GM04503 (cell line): ENCODE data around the gene ATP8B4.
A peak's percentile ranks its signal among the peaks of the same experiment; 100 is the strongest.
"Not testable (repeated sequence)": the region's sequence is repeated elsewhere in the genome, so short reads cannot be mapped to it uniquely, and the experiment has no call there.

Experiments
- DNase-seq: peaks from one replicate; pipeline ENCODE4 v3.0.0-alpha.2; 2012; ENCODE audit warnings: low read depth

Gene ATP8B4

DNA sequence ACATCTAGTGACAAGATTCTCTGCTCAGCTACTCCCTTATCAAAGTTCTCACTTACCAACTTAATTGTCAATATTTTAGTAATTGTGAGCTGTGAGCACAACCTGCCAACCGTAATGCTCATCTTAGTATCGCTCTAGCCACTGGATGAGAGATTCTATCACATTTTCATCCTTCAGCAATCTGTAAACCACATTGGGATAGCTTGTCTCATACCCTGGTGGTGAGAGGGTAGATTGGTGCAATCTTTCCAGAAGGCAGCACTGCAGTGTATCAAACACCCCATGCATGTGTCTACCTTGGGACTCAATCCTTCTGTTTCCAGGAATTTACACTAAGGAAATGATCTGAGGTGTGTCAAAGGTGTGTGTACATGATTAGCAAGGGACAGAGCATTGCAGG lies 18.9 kb upstream of the ATP8B4 start:
- DNase-seq: no peak

DNA sequence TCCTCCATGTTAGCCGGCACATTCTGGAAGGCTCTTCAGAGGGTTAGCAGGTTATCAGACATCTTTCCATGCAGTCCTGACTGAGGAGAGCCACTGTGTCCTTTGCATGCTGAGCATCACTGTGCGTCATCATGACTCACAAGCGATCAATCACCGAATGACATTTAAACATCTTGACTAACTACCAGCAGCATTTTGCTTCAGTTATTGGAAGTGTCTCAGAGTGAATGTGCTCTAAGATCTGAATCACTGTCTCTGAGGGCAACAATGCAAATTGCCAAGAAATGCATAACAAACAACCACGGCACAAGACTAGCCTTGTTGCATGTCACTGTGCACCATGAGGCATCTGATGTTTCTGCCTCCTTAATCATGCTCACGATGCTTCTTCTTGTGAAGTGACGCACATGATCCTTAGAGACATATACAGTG lies 18.3 kb upstream of the ATP8B4 start:
- DNase-seq: peak; percentile 100

DNA sequence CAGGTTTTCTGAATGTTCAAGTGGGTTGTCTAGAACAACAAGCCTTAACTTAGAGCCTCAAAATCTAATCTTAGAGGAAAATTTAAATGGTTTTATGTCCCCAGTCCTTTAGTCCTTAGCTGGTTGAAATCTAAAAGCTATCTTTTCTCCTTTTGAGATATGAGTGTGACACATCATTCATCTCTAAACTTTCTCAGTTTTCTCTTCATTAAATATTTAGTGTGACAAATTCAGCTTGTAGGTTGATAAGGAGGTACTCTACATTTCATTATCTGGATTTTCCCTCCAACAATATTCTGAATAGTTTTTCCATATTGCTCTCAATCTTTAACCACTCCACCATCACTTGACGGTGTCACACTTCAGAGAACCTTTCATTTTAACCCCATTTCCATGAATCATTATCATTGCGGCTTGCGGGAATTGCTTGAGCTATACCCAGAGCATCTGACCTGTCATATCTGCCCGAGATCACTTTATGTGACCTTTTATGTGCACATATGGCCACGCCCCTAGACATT lies 16.1 kb upstream of the ATP8B4 start:
- no peak for DNase-seq

DNA sequence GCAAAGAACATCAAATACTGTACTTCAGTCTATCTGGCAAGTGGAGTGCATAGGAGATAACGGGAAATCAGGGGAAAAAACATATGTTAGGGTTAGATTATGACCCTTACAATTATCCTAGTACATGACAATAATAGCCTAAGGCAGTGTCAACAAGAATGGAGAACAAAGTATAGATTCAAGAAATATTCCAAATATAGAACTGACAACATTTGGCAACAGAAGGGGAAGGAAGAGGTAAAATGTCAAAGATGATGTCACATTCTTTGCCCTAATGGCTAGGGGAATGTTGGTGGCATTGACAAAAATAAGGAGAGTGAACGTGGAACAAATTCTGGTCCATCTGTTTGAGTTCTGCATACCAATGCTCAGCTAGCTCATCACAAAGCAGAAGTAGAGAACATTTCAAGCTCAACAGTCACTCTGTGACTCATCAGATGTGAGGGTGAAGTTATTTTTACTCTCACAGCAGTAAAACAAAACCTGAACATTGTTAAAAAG lies 15.5 kb upstream of the ATP8B4 start:
- DNase-seq: no peak

DNA sequence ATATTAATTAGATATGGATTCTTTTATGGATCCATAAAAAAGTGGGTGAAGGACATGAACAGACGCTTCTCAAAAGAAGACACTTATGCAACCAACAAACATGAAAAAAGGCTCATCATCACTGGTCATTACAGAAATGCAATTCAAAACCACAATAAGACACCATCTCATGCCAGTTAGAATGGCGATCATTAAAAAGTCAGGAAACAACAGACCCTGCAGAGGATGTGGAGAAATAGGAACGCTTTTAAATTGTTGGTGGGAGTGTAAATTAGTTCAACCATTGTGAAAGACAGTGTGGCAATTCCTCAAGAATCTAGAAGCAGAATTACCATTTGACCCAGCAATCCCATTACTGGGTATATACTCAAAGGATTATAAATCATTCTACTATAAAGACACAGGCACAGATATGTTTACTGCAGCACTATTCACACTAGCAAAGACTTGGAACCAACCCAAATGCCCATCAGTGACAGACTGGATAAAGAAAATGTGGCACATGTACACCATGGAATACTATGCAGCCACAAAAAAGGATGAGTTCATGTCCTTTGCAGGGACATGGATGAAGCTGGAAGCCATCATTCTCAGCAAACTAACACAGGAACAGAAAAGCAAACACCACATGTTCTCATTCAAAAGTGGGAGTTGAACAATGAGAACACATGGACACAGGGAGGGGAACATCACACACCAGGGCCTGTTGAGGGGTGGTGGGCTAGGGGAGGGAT lies 13.4 kb upstream of the ATP8B4 start:
- not testable (repeated sequence) for DNase-seq

DNA sequence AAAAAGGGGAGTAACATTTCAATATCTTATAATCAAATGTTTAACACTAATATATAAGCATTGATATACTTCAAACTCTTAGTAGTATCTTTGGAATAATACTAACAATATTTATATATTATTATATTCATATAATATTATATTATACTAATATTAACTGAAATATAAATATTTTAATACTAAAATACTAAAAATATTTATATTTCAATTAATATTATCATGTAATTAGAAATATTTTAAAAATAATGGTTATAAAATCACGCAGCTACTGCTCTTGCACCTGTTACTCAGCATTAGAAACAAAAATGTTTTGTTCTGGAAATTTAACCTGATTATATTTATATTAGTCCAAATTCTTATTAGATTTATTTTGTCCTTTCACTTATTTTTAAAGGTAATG lies 12.6 kb upstream of the ATP8B4 start:
- DNase-seq: no peak

DNA sequence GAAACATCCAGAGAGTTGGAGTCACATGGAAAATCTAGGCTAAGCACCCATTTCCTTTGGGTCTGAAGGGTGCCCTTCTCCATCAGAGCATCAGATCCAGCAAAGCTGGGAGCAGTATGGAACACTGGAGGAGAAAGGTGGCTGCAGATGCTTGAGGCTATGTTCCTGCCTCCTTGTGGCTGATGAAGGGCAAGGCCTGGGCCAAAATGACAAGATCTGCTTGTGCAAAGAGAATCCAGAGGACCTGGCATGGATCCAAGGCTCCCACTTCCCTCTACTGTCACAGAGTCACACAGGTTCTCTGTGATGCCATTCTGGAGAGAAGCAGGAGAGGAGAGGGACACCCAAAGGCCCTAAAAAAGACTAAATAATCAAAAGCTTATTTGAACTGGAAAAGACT lies 9.2 kb upstream of the ATP8B4 start:
- no peak for DNase-seq

DNA sequence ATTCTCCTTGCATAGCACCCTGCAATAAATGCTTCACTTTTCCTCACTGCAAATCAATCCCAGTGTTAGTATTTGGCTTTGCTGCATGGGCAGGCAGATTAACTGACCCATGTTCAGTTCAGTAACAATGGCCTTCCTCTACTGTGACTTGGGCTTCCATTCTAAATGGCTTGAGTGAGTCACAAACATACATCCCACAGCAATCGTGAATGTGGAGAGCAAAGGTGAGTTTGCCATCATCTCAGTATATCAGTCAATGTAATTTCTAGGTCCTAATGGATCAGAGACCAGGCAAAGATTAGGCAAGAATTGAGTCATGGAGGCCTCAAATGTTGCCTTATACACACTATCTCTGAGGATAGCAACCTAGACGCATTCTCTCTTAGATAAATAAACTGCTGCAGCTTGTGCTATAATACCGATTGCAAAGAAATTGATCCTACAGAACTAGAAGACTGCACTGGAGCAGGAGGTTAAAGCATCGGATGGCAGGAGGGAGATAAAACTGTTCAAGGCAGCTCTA lies 8.3 kb upstream of the ATP8B4 start:
- no peak for DNase-seq

DNA sequence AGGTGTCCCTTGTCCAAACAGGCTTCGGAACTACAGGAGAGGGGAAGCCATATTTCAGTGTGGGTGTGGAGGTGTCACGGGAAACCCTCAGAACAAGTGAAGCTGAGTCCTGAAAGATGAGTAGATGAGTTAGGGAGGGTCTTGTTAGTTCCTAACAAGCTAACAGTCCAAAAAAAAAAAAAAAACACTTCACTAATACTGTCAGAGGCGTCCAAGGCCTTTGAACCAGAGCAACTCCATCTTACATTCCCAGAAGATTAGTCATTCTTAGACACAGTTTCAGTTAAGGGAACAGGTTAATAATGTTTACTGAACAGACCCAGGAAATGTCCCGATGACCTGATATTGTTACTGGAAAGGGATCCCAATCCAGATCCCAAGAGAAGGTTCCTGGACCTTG lies 7.0 kb upstream of the ATP8B4 start:
- DNase-seq: no peak

DNA sequence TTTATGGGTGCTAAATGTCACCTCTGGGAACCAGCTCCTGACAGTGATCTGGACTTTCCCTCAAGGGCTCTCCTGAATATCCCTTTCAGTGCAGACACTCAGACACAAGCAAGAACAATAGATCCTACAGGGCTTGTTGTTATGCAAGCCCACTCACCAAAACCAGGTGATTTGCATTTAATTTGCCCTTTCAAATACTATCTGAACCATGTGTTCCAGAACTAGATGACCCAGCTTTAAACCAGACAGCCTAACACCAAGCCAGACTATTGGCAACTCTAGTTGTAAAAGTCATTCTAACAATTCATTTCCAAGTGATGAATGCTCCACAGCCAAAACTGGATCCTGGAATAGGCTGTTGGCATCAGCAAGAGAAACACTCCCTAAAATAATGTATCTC lies 5.6 kb upstream of the ATP8B4 start:
- DNase-seq: no peak

DNA sequence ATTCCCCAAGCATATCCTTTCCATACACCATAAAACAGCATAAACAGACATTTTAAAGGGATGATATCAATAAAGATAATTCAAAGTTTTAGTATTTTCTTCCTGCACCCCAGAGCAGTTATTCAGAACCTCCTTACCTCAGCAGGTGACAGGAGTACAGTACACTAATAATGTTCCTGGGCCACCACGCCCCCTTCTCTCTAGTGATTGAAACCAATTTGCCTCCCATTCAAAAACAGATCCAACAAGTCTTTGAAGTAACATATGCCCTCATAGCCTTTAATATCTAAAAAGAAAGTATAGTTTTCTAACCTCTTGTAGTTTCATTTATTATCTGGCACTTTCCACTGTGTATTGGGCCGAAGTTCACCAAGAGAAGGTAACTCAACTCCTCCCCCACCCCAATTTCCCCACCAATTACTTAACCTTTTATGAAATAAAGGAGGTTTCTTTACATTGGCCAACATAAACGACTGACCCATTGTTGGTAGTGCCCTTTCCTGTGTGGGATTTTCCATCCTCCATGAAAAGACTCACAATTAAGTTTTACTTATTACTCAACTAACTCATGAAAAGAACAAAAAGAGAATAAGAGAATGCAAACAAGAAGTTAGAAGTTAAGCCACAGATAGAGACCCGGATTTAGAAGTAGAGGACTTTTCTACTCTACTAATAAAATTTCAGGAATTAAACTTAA lies 5.0 kb upstream of the ATP8B4 start:
- no peak for DNase-seq

DNA sequence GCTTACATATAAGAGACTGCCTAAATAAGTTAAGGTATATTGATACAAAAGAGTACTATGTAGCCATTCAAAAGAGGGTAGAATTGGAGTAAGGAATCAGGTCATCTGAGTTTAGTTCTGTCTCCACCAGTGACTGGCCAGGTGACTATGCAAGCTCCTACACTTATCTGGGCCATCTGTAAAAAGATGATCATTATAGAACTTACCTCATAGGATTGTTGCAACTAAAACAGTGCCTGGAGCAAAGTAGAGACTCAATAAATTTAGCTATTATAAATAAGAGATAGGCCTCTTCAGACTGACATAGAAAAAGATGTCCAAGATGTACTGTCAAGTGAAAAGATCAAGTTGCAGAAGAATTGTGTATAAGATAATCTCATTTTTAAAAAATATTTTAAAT lies 1.7 kb upstream of the ATP8B4 start:
- DNase-seq: no peak

DNA sequence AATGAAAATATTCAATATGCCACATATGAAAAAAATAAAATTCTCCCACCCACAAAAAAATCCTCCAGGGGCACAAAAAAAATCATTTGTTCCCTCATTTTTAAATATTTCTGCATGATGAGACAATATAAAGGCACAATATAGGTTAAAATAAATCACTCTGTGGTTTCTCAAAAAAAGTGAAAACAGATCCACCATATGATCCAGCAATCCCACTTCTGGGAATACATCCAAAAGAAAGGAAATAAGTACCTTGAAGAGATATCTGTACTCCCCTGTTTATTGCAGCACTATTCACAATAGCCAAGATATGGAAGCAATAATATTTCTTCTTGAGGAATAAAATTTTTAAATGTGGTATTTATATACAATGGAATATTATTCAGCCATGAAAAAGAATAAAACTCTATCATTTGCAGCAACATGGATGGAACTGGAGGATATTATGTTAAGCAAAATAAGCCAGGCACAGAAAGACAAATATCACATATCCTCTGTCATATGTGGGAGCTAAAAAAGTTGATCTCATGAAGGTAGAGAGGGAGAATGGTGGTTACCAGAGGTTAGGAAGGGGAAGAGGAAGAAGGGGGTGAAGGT lies 1.5 kb downstream of the ATP8B4 start:
- no peak for DNase-seq

DNA sequence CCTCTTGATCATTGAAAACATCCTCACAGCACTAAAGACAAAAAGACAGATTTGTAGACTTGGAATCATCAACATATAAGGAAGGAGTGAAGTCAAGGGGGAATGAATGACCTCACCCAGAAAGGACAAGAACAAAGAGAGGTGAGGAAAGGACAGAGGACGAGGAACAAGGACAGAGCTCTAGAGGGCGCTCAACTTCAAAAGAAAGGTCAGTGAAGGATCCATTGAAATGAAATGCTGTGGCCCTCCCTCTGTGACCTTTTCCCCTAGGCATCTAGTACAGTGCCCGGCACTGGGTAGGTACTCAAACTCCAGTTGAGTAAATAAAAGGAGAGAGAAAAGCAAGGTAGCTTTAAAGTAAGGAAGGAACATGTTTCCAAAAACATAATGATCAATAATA lies 2.6 kb downstream of the ATP8B4 start:
- no peak for DNase-seq

DNA sequence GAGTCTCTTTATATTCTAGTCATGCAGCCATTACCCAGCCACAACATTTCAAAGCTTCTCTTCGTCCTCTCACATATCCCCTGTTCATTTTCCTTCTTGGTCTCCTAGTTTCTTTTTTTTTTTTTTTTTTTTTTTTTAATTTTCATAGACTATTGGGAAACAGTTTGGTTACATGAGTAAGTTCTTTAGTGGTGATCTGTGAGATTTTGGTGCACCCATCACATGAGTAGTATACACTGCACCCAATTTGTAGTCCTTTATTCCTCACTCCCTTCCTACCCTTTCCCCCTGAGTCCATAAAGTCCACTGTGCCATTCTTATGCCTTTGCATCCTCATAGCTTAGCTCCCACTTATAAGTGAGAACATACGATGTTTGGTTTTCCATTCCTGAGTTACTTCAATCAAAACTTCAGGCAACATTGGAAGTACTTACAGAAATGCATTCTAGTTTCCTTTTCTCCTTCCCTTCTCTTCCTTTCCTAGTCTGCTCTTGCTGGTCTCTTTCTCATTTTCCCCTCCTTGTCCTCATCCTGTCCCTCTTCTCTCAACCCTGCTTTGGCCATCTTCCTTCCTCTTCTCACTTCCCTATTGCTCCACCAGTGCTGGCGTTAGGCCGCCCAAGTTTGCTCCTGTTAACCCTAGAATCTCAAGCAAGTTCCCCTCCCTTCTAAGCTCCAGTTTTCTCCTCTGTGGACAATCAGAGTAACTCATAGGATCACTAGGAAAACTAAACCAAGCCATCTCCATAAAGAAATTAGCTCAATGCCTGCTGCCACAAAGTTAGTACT lies 4.8 kb downstream of the ATP8B4 start:
- DNase-seq: no peak

DNA sequence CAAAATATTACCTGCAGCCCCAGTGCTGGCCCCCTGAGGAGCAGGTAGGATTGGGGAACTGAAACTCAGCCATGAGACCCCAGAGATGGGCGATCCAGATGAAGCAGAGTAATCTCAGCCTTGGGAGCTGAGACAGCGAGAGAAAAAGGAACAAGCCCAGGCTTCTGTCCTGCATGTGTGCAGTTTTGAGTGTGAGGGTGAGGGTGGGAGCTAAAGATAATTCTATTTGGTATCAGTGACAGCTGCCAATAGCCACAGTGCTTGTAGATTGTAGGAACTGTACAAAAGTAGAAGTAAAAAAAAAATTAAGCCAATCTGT lies 5.9 kb downstream of the ATP8B4 start:
- DNase-seq: no peak

DNA sequence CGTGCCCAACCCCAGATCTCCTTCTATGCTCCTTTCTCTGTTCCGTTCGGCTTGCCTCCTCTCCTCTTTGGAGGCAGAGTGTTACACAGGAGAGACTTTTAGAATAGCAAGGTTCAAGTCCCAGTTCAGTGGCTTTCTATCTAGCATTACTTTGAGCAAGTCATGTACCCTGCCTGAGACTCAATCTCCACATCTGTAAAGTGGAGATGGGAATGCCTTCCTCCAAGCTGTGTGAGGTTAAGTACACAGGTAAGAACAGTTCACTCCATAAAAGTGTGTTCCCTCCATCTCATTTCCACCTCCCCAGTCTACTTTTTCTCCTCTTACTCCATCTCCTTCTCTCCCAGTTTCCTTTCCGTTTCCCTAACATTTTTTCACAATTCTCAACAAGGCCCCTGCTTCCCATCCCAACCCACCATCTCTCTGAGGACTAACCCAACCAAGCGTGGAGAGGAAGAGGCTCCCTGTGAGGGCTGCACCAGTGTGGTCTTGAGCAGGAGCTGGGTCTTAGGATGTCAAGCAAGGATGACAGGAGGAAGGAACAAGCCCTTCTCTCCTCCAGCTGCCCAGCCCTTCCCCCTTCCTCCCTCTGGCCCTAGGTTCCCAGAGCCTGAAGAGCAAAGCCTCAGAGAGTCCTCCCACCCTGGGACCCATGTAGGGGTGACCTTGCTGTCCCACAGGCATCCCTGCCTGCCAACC lies 6.4 kb downstream of the ATP8B4 start:
- no peak for DNase-seq

DNA sequence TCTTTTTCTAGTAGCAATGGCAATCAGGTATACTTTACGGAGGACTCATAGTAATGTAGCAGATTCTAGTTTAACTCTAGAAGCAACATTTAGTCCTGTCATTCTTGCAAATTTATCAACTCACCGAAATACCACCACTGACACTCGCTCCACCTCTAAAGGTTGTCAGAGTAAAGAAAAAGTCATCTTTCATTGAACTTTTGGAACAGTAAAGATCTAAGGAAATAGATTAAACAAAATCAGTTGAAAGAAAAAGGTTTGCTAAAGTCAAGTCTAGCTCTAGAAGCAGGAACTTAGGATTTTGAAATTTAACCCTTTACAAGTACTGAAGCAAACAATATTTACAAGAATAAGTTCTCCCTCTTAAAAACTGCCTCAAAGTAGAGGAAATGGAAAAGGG lies 8.7 kb downstream of the ATP8B4 start:
- DNase-seq: no peak

DNA sequence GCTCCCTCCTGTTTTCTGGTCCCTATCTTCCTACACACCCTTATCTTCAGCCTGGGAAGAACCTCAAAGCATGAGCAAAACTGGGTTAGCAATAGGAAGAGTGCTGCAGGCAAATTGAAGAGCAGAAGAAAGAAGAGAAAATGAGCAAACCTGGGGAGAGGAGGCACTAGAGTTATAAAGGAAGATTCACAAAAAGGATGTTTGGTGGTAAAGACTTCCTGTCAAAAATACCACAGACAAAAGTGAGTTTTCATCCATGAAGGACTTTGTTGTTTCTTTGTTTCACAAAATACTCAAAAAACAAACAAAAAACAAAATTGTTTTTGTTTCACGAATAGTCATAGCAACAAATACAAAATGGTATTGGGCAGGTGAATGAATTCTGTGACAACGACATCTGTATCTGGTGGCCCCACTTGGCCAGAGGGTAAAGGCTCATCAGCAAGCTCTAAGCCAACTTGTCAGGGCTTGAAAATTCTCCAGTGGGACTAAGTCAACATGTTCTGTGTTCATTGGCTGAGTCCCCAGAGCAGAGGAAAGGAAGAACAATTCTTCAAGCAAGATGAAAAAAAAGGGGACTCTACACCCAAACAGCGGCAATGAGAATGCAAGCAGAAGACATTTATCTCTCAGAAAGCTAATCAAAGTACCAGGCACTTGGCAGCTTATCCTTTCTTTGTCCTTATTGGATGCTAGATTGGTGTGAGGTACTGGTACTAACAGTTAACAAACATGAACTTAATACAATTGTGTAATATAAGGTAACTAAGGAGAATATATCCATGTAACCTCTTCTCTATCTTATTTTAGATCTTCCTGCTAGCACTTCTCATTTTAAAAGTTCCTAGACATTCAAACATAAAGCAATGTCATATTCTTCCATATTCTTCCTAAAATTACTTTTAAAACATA lies 9.7 kb downstream of the ATP8B4 start:
- no peak for DNase-seq

DNA sequence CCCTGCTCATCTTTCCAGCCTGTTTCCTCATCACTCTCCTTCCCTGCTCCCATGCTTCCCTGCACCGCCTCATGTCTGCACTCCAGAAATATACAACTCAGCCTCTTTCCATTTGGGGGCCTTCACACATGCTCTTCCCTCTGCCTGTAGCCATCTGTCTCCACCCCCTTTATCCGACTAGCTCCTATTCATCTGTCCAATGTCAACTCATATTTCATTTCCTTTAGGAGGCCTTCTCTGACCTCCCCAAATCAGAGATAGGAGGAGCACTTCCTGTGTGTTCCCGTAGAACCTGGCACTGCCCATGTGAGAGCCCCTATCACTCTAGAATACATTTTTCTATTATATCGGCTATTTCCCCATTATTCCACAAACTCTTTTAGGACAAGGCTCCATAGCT lies 10.6 kb downstream of the ATP8B4 start:
- DNase-seq: no peak
